HEK293 (cell line): ENCODE data around the gene CDH8.

Experiments used
- CTCF ChIA-PET: fragments of 350-600 bp; formaldehyde crosslinking; extraction: SDS; loops from one replicate; lab custom pipeline; 2021; ENCODE audit warnings: antibody characterized with exemption; lab: Yijun Ruan, JAX
- POLR2A ChIA-PET: fragments of 300-600 bp; formaldehyde crosslinking; extraction: SDS; loops from one replicate; lab custom pipeline; 2020; ENCODE audit warnings: antibody characterized with exemption, inconsistent platforms; lab: Yijun Ruan, JAX
- H3K27ac ChIP-seq: fragments of 200-500 bp; sonication (Bioruptor generic); 2 replicates; pipeline ENCODE4 v1.5.1; 2014; ENCODE audit warnings: low read depth, low read length, control low read depth, inconsistent platforms; ENCODE audit errors: extremely low read depth
- H3K36me3 ChIP-seq, 2 experiments: fragments of 200-500 bp in 1 of 2; sonication (Bioruptor generic) in 1 of 2; 1 replicate in 1 of 2; 2 replicates in 1 of 2; pipeline ENCODE4 v1.5.1; 2014 to 2017; ENCODE audit warnings: inconsistent platforms in 2 of 2, low read length in 2 of 2; ENCODE audit not compliant: control insufficient read depth in 2 of 2, insufficient read depth in 1 of 2
- H3K4me1 ChIP-seq: fragments of 200-500 bp; sonication (Bioruptor generic); 2 replicates; pipeline ENCODE4 v1.5.1; 2014; ENCODE audit warnings: mild to moderate bottlenecking, low read length, inconsistent platforms; ENCODE audit not compliant: control insufficient read depth, insufficient read depth
- H3K4me3 ChIP-seq: 2 replicates; pipeline ENCODE4 v1.5.1; 2011; ENCODE audit warnings: low read depth, mild to moderate bottlenecking, control low read depth, low read length, moderate library complexity
- H3K9me3 ChIP-seq: fragments of 200-500 bp; sonication (Bioruptor generic); 2 replicates; pipeline ENCODE4 v1.5.1; 2014; ENCODE audit warnings: low read depth, low read length, inconsistent platforms; ENCODE audit not compliant: control insufficient read depth, insufficient read depth
- BCL11B ChIP-seq: fragments of 450-650 bp; formaldehyde crosslinking; IDR thresholded peaks from 2 replicates; pipeline ENCODE4 v1.5.1; 2016; ENCODE audit warnings: low read depth, missing biosample characterization, missing genetic modification characterization
- FEZF1 ChIP-seq: fragments of 450-650 bp; formaldehyde crosslinking; IDR thresholded peaks from 2 replicates; pipeline ENCODE4 v1.5.1; 2016; ENCODE audit warnings: missing biosample characterization, missing genetic modification characterization
- GLI4 ChIP-seq: fragments of 450-650 bp; formaldehyde crosslinking; IDR thresholded peaks from 2 replicates; pipeline ENCODE4 v1.5.1; 2016; ENCODE audit warnings: missing biosample characterization, missing genetic modification characterization
- HOXA7 ChIP-seq: sonication (generic); formaldehyde crosslinking; IDR thresholded peaks from 2 replicates; pipeline ENCODE4 v1.8.1; 2022; ENCODE audit warnings: missing genetic modification reagents, borderline replicate concordance
- KLF1 ChIP-seq: fragments of 450-650 bp; formaldehyde crosslinking; IDR thresholded peaks from 2 replicates; pipeline ENCODE4 v1.5.1; 2016; ENCODE audit warnings: missing biosample characterization, missing genetic modification characterization
- PRDM2 ChIP-seq: fragments of 450-650 bp; formaldehyde crosslinking; IDR thresholded peaks from 2 replicates; pipeline ENCODE4 v1.5.1; 2016; ENCODE audit warnings: missing biosample characterization, missing genetic modification characterization, borderline replicate concordance
- PRDM6 ChIP-seq: fragments of 450-650 bp; formaldehyde crosslinking; IDR thresholded peaks from 2 replicates; pipeline ENCODE4 v1.5.1; 2017; ENCODE audit warnings: missing biosample characterization, missing genetic modification characterization
- REPIN1 ChIP-seq: fragments of 450-650 bp; formaldehyde crosslinking; IDR thresholded peaks from 2 replicates; pipeline ENCODE4 v1.5.1; 2017; ENCODE audit warnings: missing biosample characterization, missing genetic modification characterization, low read depth
- ZBTB1 ChIP-seq: fragments of 450-650 bp; formaldehyde crosslinking; IDR thresholded peaks from 2 replicates; pipeline ENCODE4 v1.5.1; 2016; ENCODE audit warnings: missing biosample characterization, missing genetic modification characterization
- ZFHX2 ChIP-seq: fragments of 450-650 bp; formaldehyde crosslinking; conservative IDR thresholded peaks from 2 replicates; pipeline ENCODE4 v1.5.1; 2016; ENCODE audit warnings: missing biosample characterization, missing genetic modification characterization
- ZFP69B ChIP-seq: fragments of 450-650 bp; formaldehyde crosslinking; IDR thresholded peaks from 2 replicates; pipeline ENCODE4 v1.5.1; 2016; ENCODE audit warnings: missing biosample characterization, missing genetic modification characterization
- ZNF133 ChIP-seq: fragments of 450-650 bp; formaldehyde crosslinking; IDR thresholded peaks from 2 replicates; pipeline ENCODE4 v1.5.1; 2016; ENCODE audit warnings: missing biosample characterization, missing genetic modification characterization
- ZNF266 ChIP-seq: fragments of 450-650 bp; formaldehyde crosslinking; IDR thresholded peaks from 2 replicates; pipeline ENCODE4 v1.5.1; 2016; ENCODE audit warnings: missing biosample characterization, missing genetic modification characterization, low read depth
- ZNF292 ChIP-seq: fragments of 450-650 bp; formaldehyde crosslinking; IDR thresholded peaks from 2 replicates; pipeline ENCODE4 v1.5.1; 2016; ENCODE audit warnings: low read depth, missing biosample characterization, missing genetic modification characterization, borderline replicate concordance
- ZNF391 ChIP-seq: fragments of 450-650 bp; formaldehyde crosslinking; IDR thresholded peaks from 2 replicates; pipeline ENCODE4 v1.5.1; 2016; ENCODE audit warnings: low read depth, missing biosample characterization, missing genetic modification characterization, borderline replicate concordance
- ZNF433 ChIP-seq: fragments of 450-650 bp; formaldehyde crosslinking; IDR thresholded peaks from 2 replicates; pipeline ENCODE4 v1.5.1; 2016; ENCODE audit warnings: missing biosample characterization, missing genetic modification characterization, low read depth
- ZNF513 ChIP-seq: fragments of 450-650 bp; IDR thresholded peaks from 2 replicates; pipeline ENCODE4 v1.5.1; 2018; ENCODE audit warnings: missing biosample characterization, missing genetic modification characterization
- ZNF514 ChIP-seq: fragments of 450-650 bp; formaldehyde crosslinking; IDR thresholded peaks from 2 replicates; pipeline ENCODE4 v1.5.1; 2016; ENCODE audit warnings: missing biosample characterization, missing genetic modification characterization
- ZNF529 ChIP-seq: fragments of 450-650 bp; formaldehyde crosslinking; IDR thresholded peaks from 2 replicates; pipeline ENCODE4 v1.5.1; 2017; ENCODE audit warnings: missing genetic modification characterization, missing biosample characterization; ENCODE audit not compliant: insufficient replicate concordance
- ZNF549 ChIP-seq: fragments of 450-650 bp; IDR thresholded peaks from 2 replicates; pipeline ENCODE4 v1.5.1; 2018; ENCODE audit warnings: missing biosample characterization, missing genetic modification characterization, mild to moderate bottlenecking, inconsistent platforms, moderate library complexity
- ZNF677 ChIP-seq: fragments of 450-650 bp; IDR thresholded peaks from 2 replicates; pipeline ENCODE4 v1.5.0; 2018; ENCODE audit warnings: missing biosample characterization, mild to moderate bottlenecking, missing genetic modification characterization, moderate library complexity
- TF ChIP-seq, protein P1 (sequence below): fragments of 450-650 bp; formaldehyde crosslinking; IDR thresholded peaks from 2 replicates; pipeline ENCODE4 v1.5.1; 2016; ENCODE audit warnings: missing biosample characterization, missing genetic modification characterization
- TF ChIP-seq, protein P2 (sequence below): fragments of 450-650 bp; formaldehyde crosslinking; optimal IDR thresholded peaks from 2 replicates; pipeline ENCODE3; 2016; ENCODE audit warnings: missing biosample characterization, mild to moderate bottlenecking, missing genetic modification characterization

Gene CDH8

GRCh38 chr16:62064173-62064572, 27.9 kb upstream of the CDH8 start (continued):
- TF ChIP-seq PRDM6 (tag by site-specific recombination) (no peak), ZBTB1 (tag by site-specific recombination) (no peak), ZNF549 (tag by site-specific recombination) (no peak), REPIN1 (tag by site-specific recombination) (no peak), ZNF266 (no peak)
- TF ChIP-seq, protein P1, sequence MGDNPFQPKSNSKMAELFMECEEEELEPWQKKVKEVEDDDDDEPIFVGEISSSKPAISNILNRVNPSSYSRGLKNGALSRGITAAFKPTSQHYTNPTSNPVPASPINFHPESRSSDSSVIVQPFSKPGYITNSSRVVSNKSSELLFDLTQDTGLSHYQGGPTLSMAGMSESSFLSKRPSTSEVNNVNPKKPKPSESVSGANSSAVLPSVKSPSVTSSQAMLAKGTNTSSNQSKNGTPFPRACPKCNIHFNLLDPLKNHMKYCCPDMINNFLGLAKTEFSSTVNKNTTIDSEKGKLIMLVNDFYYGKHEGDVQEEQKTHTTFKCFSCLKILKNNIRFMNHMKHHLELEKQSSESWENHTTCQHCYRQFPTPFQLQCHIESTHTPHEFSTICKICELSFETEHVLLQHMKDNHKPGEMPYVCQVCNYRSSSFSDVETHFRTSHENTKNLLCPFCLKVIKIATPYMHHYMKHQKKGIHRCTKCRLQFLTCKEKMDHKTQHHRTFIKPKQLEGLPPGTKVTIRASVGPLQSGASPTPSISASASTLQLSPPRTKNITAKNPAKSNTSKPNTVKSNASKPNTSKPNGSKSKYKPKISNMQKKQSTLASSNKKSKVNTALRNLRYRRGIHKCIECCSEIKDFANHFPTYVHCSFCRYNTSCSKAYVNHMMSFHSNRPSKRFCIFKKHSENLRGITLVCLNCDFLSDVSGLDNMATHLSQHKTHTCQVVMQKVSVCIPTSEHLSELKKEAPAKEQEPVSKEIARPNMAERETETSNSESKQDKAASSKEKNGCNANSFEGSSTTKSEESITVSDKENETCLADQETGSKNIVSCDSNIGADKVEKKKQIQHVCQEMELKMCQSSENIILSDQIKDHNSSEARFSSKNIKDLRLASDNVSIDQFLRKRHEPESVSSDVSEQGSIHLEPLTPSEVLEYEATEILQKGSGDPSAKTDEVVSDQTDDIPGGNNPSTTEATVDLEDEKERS (tag by site-specific recombination) = no peak
- TF ChIP-seq, all 188 proteins: peak for 0

DNA sequence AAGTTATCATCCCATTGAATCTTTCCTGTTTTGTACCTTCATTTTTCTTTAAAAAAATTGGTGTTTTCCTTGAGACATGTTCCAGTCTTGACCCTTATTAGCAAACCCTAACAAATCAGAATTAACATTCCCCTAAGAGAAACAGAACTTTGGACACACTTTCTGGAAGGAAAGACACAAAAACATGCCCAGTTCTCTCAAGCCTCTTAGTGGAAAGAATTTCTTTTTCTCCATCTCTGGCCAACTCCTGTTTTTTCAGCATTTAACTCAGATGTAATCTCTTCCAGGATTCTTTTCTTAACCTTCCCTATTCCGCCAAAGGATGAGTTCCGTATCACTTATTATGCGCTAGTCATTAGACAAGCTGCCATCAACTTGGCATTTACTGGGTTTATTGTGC, 23.9 kb upstream of the CDH8 start:
- CTCF ChIA-PET = interaction anchor here (1.3 kb wide), 1 partner anchor 18 kb away, joined by 3 read pairs; no protein-coding TSS in a partner anchor

DNA sequence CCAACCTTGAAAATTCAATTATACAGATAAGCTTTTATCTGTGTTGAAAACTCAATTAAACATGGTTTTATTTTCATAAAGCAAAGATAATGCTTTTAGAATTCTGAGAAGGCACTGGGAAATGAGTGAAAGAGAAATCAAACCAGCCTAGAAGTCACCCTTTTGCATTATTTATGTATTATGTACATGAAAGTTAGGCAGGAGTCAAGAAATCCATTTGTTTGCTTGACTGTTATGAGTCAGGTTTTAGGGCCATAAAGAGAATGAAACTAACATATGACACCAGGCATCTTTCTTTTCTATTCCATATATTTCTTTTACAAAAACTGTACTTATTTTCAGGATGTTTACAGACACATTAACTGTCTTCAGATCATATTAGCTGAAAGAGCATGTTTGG, 23.3 kb upstream of the CDH8 start:
- ChIA-PET POLR2A (no interaction called here), CTCF (interaction anchor here (1.3 kb wide), 1 partner anchor 19 kb away, joined by 3 read pairs; no protein-coding TSS in a partner anchor)
- Histone ChIP-seq H3K4me1 (no peaks in the 10 kb centered on the region), H3K27ac (no peak overlapping the region), H3K36me3 (no peaks in the 10 kb centered on the region), H3K4me3 (no peak overlapping the region), H3K9me3 (no peaks in the 10 kb centered on the region)
- TF ChIP-seq ZNF513 (tag by site-specific recombination) = no peak
- no peak for TF ChIP-seq ZNF677
- no peak for TF ChIP-seq ZNF133 (tag by site-specific recombination)
- no peak for TF ChIP-seq GLI4 (tag by site-specific recombination)
- TF ChIP-seq ZNF529 (tag by site-specific recombination) = no peak
- TF ChIP-seq BCL11B = no peak
- no peak for TF ChIP-seq ZNF433 (tag by site-specific recombination)
- TF ChIP-seq HOXA7 (CRISPR knock-in tag) = no peak
- TF ChIP-seq FEZF1 = no peak
- no peak for TF ChIP-seq PRDM2 (tag by site-specific recombination)

More for the DNA sequence above, 23.9 kb upstream of the CDH8 start:
- POLR2A ChIA-PET = no interaction called here
- Histone ChIP-seq H3K9me3 (no peaks in the 10 kb centered on the region), H3K4me3 (no peak overlapping the region), H3K4me1 (no peaks in the 10 kb centered on the region), H3K36me3 (no peaks in the 10 kb centered on the region), H3K27ac (no peak overlapping the region)
- TF ChIP-seq ZNF391 (tag by site-specific recombination) (no peak), ZNF292 (tag by site-specific recombination) (no peak), ZNF514 (tag by site-specific recombination) (no peak), ZFHX2 (tag by site-specific recombination) (no peak), KLF1 (no peak), ZFP69B (no peak), ZNF266 (no peak)
- TF ChIP-seq, protein P2, sequence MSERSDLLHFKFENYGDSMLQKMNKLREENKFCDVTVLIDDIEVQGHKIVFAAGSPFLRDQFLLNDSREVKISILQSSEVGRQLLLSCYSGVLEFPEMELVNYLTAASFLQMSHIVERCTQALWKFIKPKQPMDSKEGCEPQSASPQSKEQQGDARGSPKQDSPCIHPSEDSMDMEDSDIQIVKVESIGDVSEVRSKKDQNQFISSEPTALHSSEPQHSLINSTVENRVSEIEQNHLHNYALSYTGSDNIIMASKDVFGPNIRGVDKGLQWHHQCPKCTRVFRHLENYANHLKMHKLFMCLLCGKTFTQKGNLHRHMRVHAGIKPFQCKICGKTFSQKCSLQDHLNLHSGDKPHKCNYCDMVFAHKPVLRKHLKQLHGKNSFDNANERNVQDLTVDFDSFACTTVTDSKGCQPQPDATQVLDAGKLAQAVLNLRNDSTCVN (tag by site-specific recombination) = no peak
